GM10266 (cell line): Measurements from ENCODE around the gene CHP2.

Source experiments
- DNase-seq: peaks from one replicate; pipeline ENCODE4 v3.0.0; 2012; ENCODE audit errors: extremely low spot score
- TF ChIP-seq, protein P1 (sequence below): IDR thresholded peaks from 2 replicates; pipeline ENCODE4 v1.5.1; 2012; ENCODE audit warnings: mild to moderate bottlenecking, low read depth; ENCODE audit not compliant: control insufficient read depth, insufficient read depth; ENCODE audit errors: missing control alignments

CHP2 gene

DNA sequence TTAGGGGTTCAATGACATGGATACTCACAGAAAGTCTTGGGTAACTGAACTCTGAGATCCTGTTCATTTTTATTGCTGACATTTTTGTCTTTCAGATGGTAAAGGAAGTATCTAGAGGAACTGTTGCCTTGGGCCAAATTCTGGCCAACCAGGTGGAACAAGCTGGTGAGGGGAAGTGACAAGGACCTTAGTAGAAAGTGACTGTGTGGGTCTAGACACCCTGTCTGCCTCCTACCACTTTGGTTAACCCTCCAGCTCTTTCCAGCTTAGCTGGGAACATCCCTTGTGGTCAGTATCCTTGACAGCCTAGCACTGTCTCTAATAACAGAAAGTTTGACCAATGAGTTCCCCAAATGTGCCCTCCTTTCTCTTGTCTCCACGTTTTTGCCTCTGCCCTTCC is 52.2 kb downstream of the CHP2 start:
- TF ChIP-seq, protein P1, sequence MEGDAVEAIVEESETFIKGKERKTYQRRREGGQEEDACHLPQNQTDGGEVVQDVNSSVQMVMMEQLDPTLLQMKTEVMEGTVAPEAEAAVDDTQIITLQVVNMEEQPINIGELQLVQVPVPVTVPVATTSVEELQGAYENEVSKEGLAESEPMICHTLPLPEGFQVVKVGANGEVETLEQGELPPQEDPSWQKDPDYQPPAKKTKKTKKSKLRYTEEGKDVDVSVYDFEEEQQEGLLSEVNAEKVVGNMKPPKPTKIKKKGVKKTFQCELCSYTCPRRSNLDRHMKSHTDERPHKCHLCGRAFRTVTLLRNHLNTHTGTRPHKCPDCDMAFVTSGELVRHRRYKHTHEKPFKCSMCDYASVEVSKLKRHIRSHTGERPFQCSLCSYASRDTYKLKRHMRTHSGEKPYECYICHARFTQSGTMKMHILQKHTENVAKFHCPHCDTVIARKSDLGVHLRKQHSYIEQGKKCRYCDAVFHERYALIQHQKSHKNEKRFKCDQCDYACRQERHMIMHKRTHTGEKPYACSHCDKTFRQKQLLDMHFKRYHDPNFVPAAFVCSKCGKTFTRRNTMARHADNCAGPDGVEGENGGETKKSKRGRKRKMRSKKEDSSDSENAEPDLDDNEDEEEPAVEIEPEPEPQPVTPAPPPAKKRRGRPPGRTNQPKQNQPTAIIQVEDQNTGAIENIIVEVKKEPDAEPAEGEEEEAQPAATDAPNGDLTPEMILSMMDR: no peak
- no peak for DNase-seq
